GM19397 (cell line): ENCODE results near the gene DPH7.
"Not testable (repeated sequence)": the region's sequence is repeated elsewhere in the genome, so short reads cannot be mapped to it uniquely, and the experiment has no call there.

ENCODE experiments used
- ATAC-seq: cut with Tn5 transposase; IDR thresholded peaks from one replicate; pipeline ENCODE4 v1.9.1; 2021; ENCODE audit warnings: mild to moderate bottlenecking, moderate library complexity; ENCODE audit not compliant: unreplicated experiment

The DPH7 gene

GRCh38 chr9:137550958-137551263 lies 27.8 kb downstream of the DPH7 start:
- not testable (repeated sequence) for ATAC-seq

GRCh38 chr9:137550231-137550621 lies 28.5 kb downstream of the DPH7 start, which contains the start of gene PNPLA7:
PNPLA7 (minus strand) TSS chr9:137550402; CDS start chr9:137550197, 205 bp downstream.
- no peak for ATAC-seq

- ATAC-seq, result no peak
Observed at GRCh38 chr9:137547687-137548543, 30.8 kb downstream of the DPH7 start.

- ATAC-seq, result no peak
Observed at GRCh38 chr9:137545123-137545522, 33.6 kb downstream of the DPH7 start.

GRCh38 chr9:137544176-137544760 lies 34.5 kb downstream of the DPH7 start:
- no peak for ATAC-seq

- ATAC-seq, result no peak
Observed at GRCh38 chr9:137543237-137543963, 35.3 kb downstream of the DPH7 start.

GRCh38 chr9:137542486-137542885 lies 36.2 kb downstream of the DPH7 start:
- ATAC-seq, result no peak

- ATAC-seq, result no peak
Observed at GRCh38 chr9:137540536-137540935, 38.2 kb downstream of the DPH7 start.

- ATAC-seq, result no peak
Observed at GRCh38 chr9:137538058-137538457, 40.7 kb downstream of the DPH7 start.

GRCh38 chr9:137536594-137537131 lies 42.1 kb downstream of the DPH7 start:
- ATAC-seq, result not testable (repeated sequence)

- no peak for ATAC-seq
Observed at GRCh38 chr9:137535120-137535428, 43.7 kb downstream of the DPH7 start.

GRCh38 chr9:137534256-137535119 lies 44.2 kb downstream of the DPH7 start:
- no peak for ATAC-seq

GRCh38 chr9:137532891-137533468 lies 45.7 kb downstream of the DPH7 start:
- not testable (repeated sequence) for ATAC-seq

GRCh38 chr9:137531099-137531765 lies 47.5 kb downstream of the DPH7 start:
- ATAC-seq, result no peak

GRCh38 chr9:137530331-137530730 lies 48.4 kb downstream of the DPH7 start:
- no peak for ATAC-seq

GRCh38 chr9:137524981-137525317 lies 53.8 kb downstream of the DPH7 start:
- ATAC-seq, result no peak

GRCh38 chr9:137524161-137524980 lies 54.4 kb downstream of the DPH7 start:
- no peak for ATAC-seq

- no peak for ATAC-seq
Observed at GRCh38 chr9:137522746-137523455, 55.8 kb downstream of the DPH7 start.
